Activated CD4-positive, CD25-positive, alpha-beta regulatory T cell treated with anti-CD3 and anti-CD28 coated beads, Interleukin-2, amount 50 U/mL, for 16 hours (primary cell): Measurements from ENCODE around the gene JAK2.
"Not testable (repeated sequence)": the region's sequence is repeated elsewhere in the genome, so short reads cannot be mapped to it uniquely, and the experiment has no call there.

Experiments
- DNase-seq: peaks from one replicate; pipeline ENCODE4 v3.0.0-alpha.2; 2020; ENCODE audit warnings: low read depth, low spot score

Gene JAK2

GRCh38 chr9:4980086-4980727, 4.9 kb upstream of the JAK2 start:
- no peak for DNase-seq

GRCh38 chr9:4982721-4983482, 2.2 kb upstream of the JAK2 start:
- DNase-seq = no peak

GRCh38 chr9:4983601-4984165, 1.4 kb upstream of the JAK2 start:
- DNase-seq = no peak

GRCh38 chr9:4984171-4984620, 876 bp upstream of the JAK2 start:
- DNase-seq = peak; percentile 3

- DNase-seq = no peak
Measured at GRCh38 chr9:4985386-4986266, 554 bp downstream of the JAK2 start.

GRCh38 chr9:4986296-4986695, 1.2 kb downstream of the JAK2 start:
- DNase-seq = no peak

- DNase-seq = no peak
Measured at GRCh38 chr9:4986783-4987182, 1.7 kb downstream of the JAK2 start.

- peak; percentile 38 for DNase-seq
Measured at GRCh38 chr9:4987961-4988421, 2.9 kb downstream of the JAK2 start.

GRCh38 chr9:4992872-4993271, 7.8 kb downstream of the JAK2 start:
- no peak for DNase-seq

- no peak for DNase-seq
Measured at GRCh38 chr9:4994166-4994890, 9.3 kb downstream of the JAK2 start.

- no peak for DNase-seq
Measured at GRCh38 chr9:4997196-4997595, 12.1 kb downstream of the JAK2 start.

GRCh38 chr9:4997631-4998030, 12.6 kb downstream of the JAK2 start:
- no peak for DNase-seq

GRCh38 chr9:5002811-5003210, 17.7 kb downstream of the JAK2 start:
- DNase-seq = no peak

GRCh38 chr9:5004481-5004880, 19.4 kb downstream of the JAK2 start:
- no peak for DNase-seq

GRCh38 chr9:5008202-5008601, 23.1 kb downstream of the JAK2 start:
- DNase-seq = no peak

GRCh38 chr9:5013374-5013773, 28.3 kb downstream of the JAK2 start:
- DNase-seq = no peak

- no peak for DNase-seq
Measured at GRCh38 chr9:5015934-5016333, 30.9 kb downstream of the JAK2 start.

GRCh38 chr9:5025416-5025815, 40.3 kb downstream of the JAK2 start:
- DNase-seq = no peak

- DNase-seq = not testable (repeated sequence)
Measured at GRCh38 chr9:5031941-5032340, 46.9 kb downstream of the JAK2 start.

- no peak for DNase-seq
Measured at GRCh38 chr9:5040730-5041389, 55.8 kb downstream of the JAK2 start.
